GM23248 (cell line): ENCODE measurements around the gene PARL.

ENCODE experiments used
- EZH2 ChIP-seq: fragments of 200-600 bp; sonication (generic); IDR thresholded peaks from 2 replicates; pipeline ENCODE4 v1.6.1; 2018; ENCODE audit warnings: antibody characterized with exemption, mild to moderate bottlenecking; ENCODE audit not compliant: insufficient read depth, poor library complexity, severe bottlenecking
- EZH2phosphoT487 ChIP-seq: fragments of 200-600 bp; sonication (generic); IDR thresholded peaks from 2 replicates; pipeline ENCODE4 v1.6.1; 2018; ENCODE audit warnings: antibody characterized with exemption, moderate library complexity, mild to moderate bottlenecking, low read depth; ENCODE audit not compliant: insufficient read depth

DNA sequence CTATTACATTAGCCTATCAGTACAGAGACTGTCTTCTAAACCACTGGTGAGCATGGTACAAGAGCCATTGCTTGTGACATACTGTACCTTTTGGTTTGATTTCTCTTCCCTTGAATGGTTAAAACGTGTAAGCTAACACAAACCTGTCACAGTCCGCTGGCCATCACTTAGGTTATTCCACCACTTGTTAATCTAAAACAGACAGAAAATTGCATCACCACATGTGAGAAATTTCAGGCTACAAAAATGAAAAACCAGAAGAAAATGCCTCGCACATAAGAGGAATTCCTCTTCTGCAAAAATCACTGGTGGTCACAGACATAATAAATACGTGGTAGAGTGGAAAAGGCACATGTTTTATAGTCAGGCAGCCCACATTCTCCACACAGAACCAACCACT lies 22.1 kb downstream of the PARL start:
- no peak for TF ChIP-seq EZH2
- no peak for TF ChIP-seq EZH2phosphoT487
